Keratinocyte (primary cell): ENCODE results near the gene ACTN4. TPM values are rescaled to one million over a fixed set of nuclear protein-coding genes. Genes with fewer than 3 reads are reported as not detected.

Source experiments
- DNase-seq: peaks from one replicate; pipeline ENCODE4 v3.0.0-alpha.2; 2011; ENCODE audit warnings: low read depth, missing footprints, low spot score
- FAIRE-seq: peaks from 2 replicates; lab custom pipeline; 2011; peaks lifted over from hg19 to GRCh38; lab: Jason Lieb, UNC
- H2AFZ ChIP-seq: 2 replicates; pipeline ENCODE4 v1.6.0; 2012; ENCODE audit warnings: low read length, control low read depth, inconsistent platforms; ENCODE audit not compliant: control insufficient read depth
- H3K27ac ChIP-seq: 2 replicates; pipeline ENCODE4 v1.5.1; 2011; ENCODE audit warnings: low read length; ENCODE audit not compliant: control insufficient read depth, insufficient read depth
- H3K27me3 ChIP-seq: 3 replicates; pipeline ENCODE4 v1.6.0; 2011; ENCODE audit warnings: low read length; ENCODE audit not compliant: control insufficient read depth, insufficient read depth; ENCODE audit errors: extremely low read depth
- H3K36me3 ChIP-seq, 2 experiments: 2 replicates in 1 of 2; 3 replicates in 1 of 2; pipeline ENCODE4 v1.5.1; 2011; ENCODE audit warnings: low read length in 2 of 2, mild to moderate bottlenecking in 1 of 2; ENCODE audit not compliant: control insufficient read depth in 2 of 2, insufficient read depth in 2 of 2; ENCODE audit errors: extremely low read depth in 1 of 2
- H3K4me1 ChIP-seq: 3 replicates; pipeline ENCODE4 v1.5.1; 2011; ENCODE audit warnings: low read length; ENCODE audit not compliant: control insufficient read depth, insufficient read depth; ENCODE audit errors: extremely low read depth
- H3K4me2 ChIP-seq: 3 replicates; pipeline ENCODE4 v1.6.0; 2011; ENCODE audit warnings: low read depth, low read length; ENCODE audit not compliant: control insufficient read depth, insufficient read depth; ENCODE audit errors: extremely low read depth
- H3K4me3 ChIP-seq, 3 experiments: fragments of 200-600 bp in 1 of 3; sonication (generic) in 1 of 3; 2 replicates in 2 of 3; 3 replicates in 1 of 3; pipeline ENCODE4 v1.5.1; 2011 to 2016; ENCODE audit warnings: low read length in 3 of 3, mild to moderate bottlenecking in 3 of 3, control low read depth in 2 of 3, inconsistent platforms in 1 of 3, low read depth in 1 of 3, mixed read lengths in 1 of 3, mixed run types in 1 of 3, moderate library complexity in 1 of 3; ENCODE audit not compliant: control insufficient read depth in 2 of 3, insufficient read depth in 2 of 3; ENCODE audit errors: extremely low read depth in 1 of 3
- H3K79me2 ChIP-seq: 2 replicates; pipeline ENCODE4 v1.6.0; 2012; ENCODE audit warnings: low read length; ENCODE audit not compliant: control insufficient read depth, insufficient read depth
- H3K9ac ChIP-seq: 3 replicates; pipeline ENCODE4 v1.6.0; 2011; ENCODE audit warnings: low read length; ENCODE audit not compliant: control insufficient read depth, insufficient read depth; ENCODE audit errors: extremely low read depth
- H3K9me1 ChIP-seq: 3 replicates; pipeline ENCODE4 v1.6.0; 2011; ENCODE audit warnings: low read length; ENCODE audit not compliant: control insufficient read depth, insufficient read depth; ENCODE audit errors: extremely low read depth
- H3K9me3 ChIP-seq: 2 replicates; pipeline ENCODE4 v1.5.1; 2012; ENCODE audit warnings: low read depth, low read length; ENCODE audit not compliant: control insufficient read depth
- H4K20me1 ChIP-seq: 3 replicates; pipeline ENCODE4 v1.6.0; 2011; ENCODE audit warnings: low read length; ENCODE audit not compliant: control insufficient read depth, insufficient read depth; ENCODE audit errors: extremely low read depth
- EZH2 ChIP-seq: IDR thresholded peaks from one replicate; pipeline ENCODE4 v1.6.1; 2012; ENCODE audit warnings: inconsistent platforms, mild to moderate bottlenecking, low read length, moderate library complexity
- dilution Hi-C: fragments of 300-500 bp; cut with MboI; formaldehyde crosslinking; loops from one replicate; pipeline ENCODE4 v1.7.0; 2020; ENCODE audit warnings: low sequenced_read_pairs; ENCODE audit not compliant: extremely low pct_ligation_motif_present
- polyA plus RNA-seq, 5 experiments: library from polyadenylated mRNA; depleted of rRNA in 3 of 5; stranded (reverse) in 3 of 5; stranded (forward) in 1 of 5; unstranded in 1 of 5; fragments of >200 nt; gene quantifications; 1 replicate in 1 of 5; 2 replicates in 3 of 5; 3 replicates in 1 of 5; pipeline versions ENCODE4 v1.2.1 to v1.2.3, GENCODE V29; 2011 to 2012; ENCODE audit warnings: missing spikeins in 2 of 5, low read depth in 1 of 5, low replicate concordance in 1 of 5
- TF ChIP-seq, protein P1 (sequence below), 3 experiments: IDR thresholded peaks in 1 of 3; conservative IDR thresholded peaks in 1 of 3; optimal IDR thresholded peaks in 1 of 3; 2 replicates in 2 of 3; 3 replicates in 1 of 3; pipeline versions ENCODE3 to v1.5.1; 2011; ENCODE audit warnings: low read length in 3 of 3, mild to moderate bottlenecking in 3 of 3, moderate library complexity in 2 of 3, control low read depth in 1 of 3, inconsistent platforms in 1 of 3; ENCODE audit not compliant: insufficient read depth in 2 of 3; ENCODE audit errors: extremely low read depth in 1 of 3

ACTN4 gene
- polyA plus RNA-seq, 1 donor (not counting 4 experiments of a cell fraction or from before 2014, with no cell fraction given), result 463 TPM

DNA sequence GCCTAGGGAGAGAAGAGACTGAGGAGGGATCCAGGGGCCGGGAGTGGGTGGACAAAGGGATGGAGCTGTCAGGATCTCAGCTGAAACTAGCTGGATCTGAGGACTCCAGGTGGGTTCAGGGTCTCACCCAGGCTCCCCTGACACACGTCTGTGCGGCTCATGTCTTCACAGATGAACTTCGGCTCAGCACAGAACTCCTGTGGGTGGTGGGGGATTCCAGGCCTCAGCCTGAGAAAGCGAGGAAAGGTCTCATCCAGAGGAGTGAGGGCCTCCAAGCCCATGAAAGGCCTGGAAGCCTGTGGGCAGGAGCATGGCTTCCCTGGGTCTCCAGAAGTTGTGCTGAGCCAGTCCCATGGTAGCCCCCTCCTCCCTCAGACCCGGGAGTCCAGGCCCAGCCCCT lies 95.5 kb downstream of the ACTN4 start:
- Histone ChIP-seq H3K9me3 (no peaks in the 10 kb centered on the region), H3K9me1 (no peaks in the 10 kb centered on the region), H3K27ac (no peak overlapping the region), H3K27me3 (no peaks in the 10 kb centered on the region), H3K4me1 (peaks cover 8% of the 10 kb centered on the region), H3K9ac (no peak overlapping the region), H3K4me2 (no peak overlapping the region), H3K79me2 (no peaks in the 10 kb centered on the region), H3K4me3 (no peak overlapping the region), H4K20me1 (no peaks in the 10 kb centered on the region), H3K36me3 (no peaks in the 10 kb centered on the region), H2AFZ (no peak overlapping the region)
- dilution Hi-C loops, result no loop called here
- TF ChIP-seq EZH2, result no peak
- TF ChIP-seq, protein P1, sequence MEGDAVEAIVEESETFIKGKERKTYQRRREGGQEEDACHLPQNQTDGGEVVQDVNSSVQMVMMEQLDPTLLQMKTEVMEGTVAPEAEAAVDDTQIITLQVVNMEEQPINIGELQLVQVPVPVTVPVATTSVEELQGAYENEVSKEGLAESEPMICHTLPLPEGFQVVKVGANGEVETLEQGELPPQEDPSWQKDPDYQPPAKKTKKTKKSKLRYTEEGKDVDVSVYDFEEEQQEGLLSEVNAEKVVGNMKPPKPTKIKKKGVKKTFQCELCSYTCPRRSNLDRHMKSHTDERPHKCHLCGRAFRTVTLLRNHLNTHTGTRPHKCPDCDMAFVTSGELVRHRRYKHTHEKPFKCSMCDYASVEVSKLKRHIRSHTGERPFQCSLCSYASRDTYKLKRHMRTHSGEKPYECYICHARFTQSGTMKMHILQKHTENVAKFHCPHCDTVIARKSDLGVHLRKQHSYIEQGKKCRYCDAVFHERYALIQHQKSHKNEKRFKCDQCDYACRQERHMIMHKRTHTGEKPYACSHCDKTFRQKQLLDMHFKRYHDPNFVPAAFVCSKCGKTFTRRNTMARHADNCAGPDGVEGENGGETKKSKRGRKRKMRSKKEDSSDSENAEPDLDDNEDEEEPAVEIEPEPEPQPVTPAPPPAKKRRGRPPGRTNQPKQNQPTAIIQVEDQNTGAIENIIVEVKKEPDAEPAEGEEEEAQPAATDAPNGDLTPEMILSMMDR (optimal IDR thresholded peaks at IDR 0.05 in 1 of 3, IDR thresholded peaks at IDR 0.05 in 1 of 3, conservative IDR thresholded peaks at IDR 0.05 in 1 of 3; ENCODE audit: extremely low read depth in 1 of 3, insufficient read depth in 2 of 3, low read length in 3 of 3), result no peak
- DNase-seq (no peak), FAIRE-seq (no peak)

GRCh38 chr19:38743394-38744297 lies 96.2 kb downstream of the ACTN4 start:
- H3K9ac ChIP-seq, result no peak overlapping the region
- H3K4me3 ChIP-seq, result no peak overlapping the region
- no peaks in the 10 kb centered on the region for H4K20me1 ChIP-seq
- H3K36me3 ChIP-seq, result no peaks in the 10 kb centered on the region
- dilution Hi-C loops, result no loop called here
- H2AFZ ChIP-seq, result no peak overlapping the region
- H3K27ac ChIP-seq, result no peak overlapping the region
- H3K9me3 ChIP-seq, result no peaks in the 10 kb centered on the region
- FAIRE-seq (no peak), DNase-seq (no peak)
- peaks cover 8% of the 10 kb centered on the region for H3K4me1 ChIP-seq
- no peak overlapping the region for H3K4me2 ChIP-seq
- H3K27me3 ChIP-seq, result no peaks in the 10 kb centered on the region
- no peaks in the 10 kb centered on the region for H3K79me2 ChIP-seq
- H3K9me1 ChIP-seq, result no peaks in the 10 kb centered on the region
- TF ChIP-seq, protein P1 (optimal IDR thresholded peaks at IDR 0.05 in 1 of 3, IDR thresholded peaks at IDR 0.05 in 1 of 3, conservative IDR thresholded peaks at IDR 0.05 in 1 of 3; ENCODE audit: extremely low read depth in 1 of 3, insufficient read depth in 2 of 3, low read length in 3 of 3), result no peak
- TF ChIP-seq EZH2, result no peak
